Endothelial cell (in vitro differentiated cells): ENCODE data around the gene HEXD. TPM values are rescaled to one million over a fixed set of nuclear protein-coding genes. Genes with fewer than 3 reads are reported as not detected.
A peak's percentile ranks its signal among the peaks of the same experiment; 100 is the strongest.

ENCODE experiments used
- DNase-seq: peaks from one replicate; pipeline ENCODE4 v3.0.0; 2021; ENCODE audit warnings: low spot score
- H3K27ac Mint-ChIP-seq: one replicate; pipeline ENCODE4 v1.8.0; 2021; ENCODE audit warnings: mixed read lengths, inconsistent platforms; ENCODE audit not compliant: unreplicated experiment
- H3K27me3 Mint-ChIP-seq: one replicate; pipeline ENCODE4 v1.8.0; 2021; ENCODE audit warnings: mild to moderate bottlenecking, moderate library complexity, mixed read lengths, inconsistent platforms; ENCODE audit not compliant: unreplicated experiment
- H3K36me3 Mint-ChIP-seq: one replicate; pipeline ENCODE4 v1.8.0; 2021; ENCODE audit warnings: mild to moderate bottlenecking, low read depth, mixed read lengths, inconsistent platforms; ENCODE audit not compliant: unreplicated experiment
- H3K4me1 Mint-ChIP-seq: one replicate; pipeline ENCODE4 v1.8.0; 2021; ENCODE audit warnings: mild to moderate bottlenecking, mixed read lengths, inconsistent platforms; ENCODE audit not compliant: unreplicated experiment
- H3K4me3 Mint-ChIP-seq: one replicate; pipeline ENCODE4 v1.8.0; 2021; ENCODE audit warnings: mild to moderate bottlenecking, mixed read lengths, inconsistent platforms; ENCODE audit not compliant: unreplicated experiment
- H3K9me3 Mint-ChIP-seq: one replicate; pipeline ENCODE4 v1.8.0; 2021; ENCODE audit warnings: mixed read lengths, inconsistent platforms; ENCODE audit not compliant: unreplicated experiment
- total RNA-seq: library from RNA; stranded (reverse); fragmentation: NEBNext Ultra II Directional; extraction: Animal tissue kit (Norgen Biotek cat#: 25700); gene quantifications from one replicate; pipeline ENCODE4 v1.2.1, GENCODE V29; 2021; ENCODE audit not compliant: unreplicated experiment
- TF ChIP-seq, protein P1 (sequence below): fragments of 200-600 bp; sonication (generic); IDR thresholded peaks from one replicate; pipeline ENCODE4 v1.5.0; 2021; ENCODE audit warnings: antibody characterized with exemption; ENCODE audit not compliant: unreplicated experiment

Gene HEXD
- total RNA-seq, 1 donor from 2014 or later = 22.0 TPM

- Mint-ChIP-seq H3K4me1 (no peaks in the 10 kb centered on the region), H3K27me3 (peaks cover 5% of the 10 kb centered on the region), H3K27ac (no peak overlapping the region), H3K4me3 (no peak overlapping the region), H3K36me3 (peaks cover 15% of the 10 kb centered on the region), H3K9me3 (no peaks in the 10 kb centered on the region)
- no peak for DNase-seq
- TF ChIP-seq, protein P1, sequence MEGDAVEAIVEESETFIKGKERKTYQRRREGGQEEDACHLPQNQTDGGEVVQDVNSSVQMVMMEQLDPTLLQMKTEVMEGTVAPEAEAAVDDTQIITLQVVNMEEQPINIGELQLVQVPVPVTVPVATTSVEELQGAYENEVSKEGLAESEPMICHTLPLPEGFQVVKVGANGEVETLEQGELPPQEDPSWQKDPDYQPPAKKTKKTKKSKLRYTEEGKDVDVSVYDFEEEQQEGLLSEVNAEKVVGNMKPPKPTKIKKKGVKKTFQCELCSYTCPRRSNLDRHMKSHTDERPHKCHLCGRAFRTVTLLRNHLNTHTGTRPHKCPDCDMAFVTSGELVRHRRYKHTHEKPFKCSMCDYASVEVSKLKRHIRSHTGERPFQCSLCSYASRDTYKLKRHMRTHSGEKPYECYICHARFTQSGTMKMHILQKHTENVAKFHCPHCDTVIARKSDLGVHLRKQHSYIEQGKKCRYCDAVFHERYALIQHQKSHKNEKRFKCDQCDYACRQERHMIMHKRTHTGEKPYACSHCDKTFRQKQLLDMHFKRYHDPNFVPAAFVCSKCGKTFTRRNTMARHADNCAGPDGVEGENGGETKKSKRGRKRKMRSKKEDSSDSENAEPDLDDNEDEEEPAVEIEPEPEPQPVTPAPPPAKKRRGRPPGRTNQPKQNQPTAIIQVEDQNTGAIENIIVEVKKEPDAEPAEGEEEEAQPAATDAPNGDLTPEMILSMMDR = no peak
These were observed 23.0 kb downstream of the HEXD start for GRCh38 chr17:82440991-82441627.

- Mint-ChIP-seq H3K27ac (no peak overlapping the region), H3K4me3 (peak overlapping the region; percentile 21), H3K36me3 (peaks cover 15% of the 10 kb centered on the region), H3K4me1 (no peaks in the 10 kb centered on the region), H3K27me3 (peaks cover 5% of the 10 kb centered on the region), H3K9me3 (no peaks in the 10 kb centered on the region)
- DNase-seq = no peak
- TF ChIP-seq, protein P1 = no peak
These were observed 23.7 kb downstream of the HEXD start for GRCh38 chr17:82441691-82442487.

- H3K9me3 Mint-ChIP-seq = no peaks in the 10 kb centered on the region
- H3K36me3 Mint-ChIP-seq = peaks cover 15% of the 10 kb centered on the region
- no peak for DNase-seq
- peaks cover 5% of the 10 kb centered on the region for H3K27me3 Mint-ChIP-seq
- H3K27ac Mint-ChIP-seq = no peak overlapping the region
- H3K4me3 Mint-ChIP-seq = peak overlapping the region; percentile 42
- no peaks in the 10 kb centered on the region for H3K4me1 Mint-ChIP-seq
- TF ChIP-seq, protein P1 = no peak
These were observed 24.7 kb downstream of the HEXD start for GRCh38 chr17:82442643-82443464.

GRCh38 chr17:82443465-82444283, 25.5 kb downstream of the HEXD start:
- peaks cover 15% of the 10 kb centered on the region for H3K36me3 Mint-ChIP-seq
- TF ChIP-seq, protein P1 = no peak
- H3K27ac Mint-ChIP-seq = no peak overlapping the region
- no peaks in the 10 kb centered on the region for H3K9me3 Mint-ChIP-seq
- DNase-seq = no peak
- H3K4me1 Mint-ChIP-seq = no peaks in the 10 kb centered on the region
- no peak overlapping the region for H3K4me3 Mint-ChIP-seq
- H3K27me3 Mint-ChIP-seq = peaks cover 5% of the 10 kb centered on the region
